Activated naive CD4-positive, alpha-beta T cell treated with anti-CD3 and anti-CD28 coated beads, Interleukin-2, amount 50 U/mL, for 24 hours (primary cell): ENCODE measurements around the gene PKP1.

ENCODE experiments used
- H3K27ac Mint-ChIP-seq: one replicate; pipeline ENCODE4 v1.8.0; 2021; ENCODE audit warnings: mild to moderate bottlenecking, mixed read lengths
- H3K27me3 Mint-ChIP-seq: one replicate; pipeline ENCODE4 v1.8.0; 2021; ENCODE audit warnings: mixed read lengths
- H3K36me3 Mint-ChIP-seq: one replicate; pipeline ENCODE4 v1.8.0; 2021; ENCODE audit warnings: mixed read lengths
- H3K4me1 Mint-ChIP-seq: one replicate; pipeline ENCODE4 v1.8.0; 2021; ENCODE audit warnings: mixed read lengths
- H3K4me3 Mint-ChIP-seq: one replicate; pipeline ENCODE4 v1.8.0; 2021; ENCODE audit warnings: mild to moderate bottlenecking, mixed read lengths
- H3K9me3 Mint-ChIP-seq: one replicate; pipeline ENCODE4 v1.8.0; 2021; ENCODE audit warnings: mixed read lengths

The PKP1 gene

GRCh38 chr1:201268604-201269151 lies 14.6 kb upstream of the PKP1 start:
- Mint-ChIP-seq H3K9me3 (no peaks in the 10 kb centered on the region), H3K27me3 (peaks cover 17% of the 10 kb centered on the region), H3K36me3 (no peaks in the 10 kb centered on the region), H3K27ac (no peak overlapping the region), H3K4me3 (no peak overlapping the region), H3K4me1 (no peaks in the 10 kb centered on the region)

- Mint-ChIP-seq H3K9me3 (no peaks in the 10 kb centered on the region), H3K4me3 (no peak overlapping the region), H3K4me1 (no peaks in the 10 kb centered on the region), H3K27me3 (peaks cover 17% of the 10 kb centered on the region), H3K36me3 (no peaks in the 10 kb centered on the region), H3K27ac (no peak overlapping the region)
Measured at GRCh38 chr1:201269281-201269680, 14.0 kb upstream of the PKP1 start.

- no peak overlapping the region for H3K4me3 Mint-ChIP-seq
- H3K27me3 Mint-ChIP-seq = peaks cover 17% of the 10 kb centered on the region
- no peaks in the 10 kb centered on the region for H3K9me3 Mint-ChIP-seq
Measured at GRCh38 chr1:201269900-201270410, 13.4 kb upstream of the PKP1 start.

GRCh38 chr1:201270616-201271390 lies 12.5 kb upstream of the PKP1 start:
- peaks cover 16% of the 10 kb centered on the region for H3K27me3 Mint-ChIP-seq
- H3K27ac Mint-ChIP-seq = no peak overlapping the region
- H3K36me3 Mint-ChIP-seq = no peaks in the 10 kb centered on the region
- no peaks in the 10 kb centered on the region for H3K4me1 Mint-ChIP-seq
- H3K9me3 Mint-ChIP-seq = no peaks in the 10 kb centered on the region
- H3K4me3 Mint-ChIP-seq = no peak overlapping the region

More at GRCh38 chr1:201269900-201270410, 13.4 kb upstream of the PKP1 start:
- no peaks in the 10 kb centered on the region for H3K4me1 Mint-ChIP-seq
- no peaks in the 10 kb centered on the region for H3K36me3 Mint-ChIP-seq
- no peak overlapping the region for H3K27ac Mint-ChIP-seq

GRCh38 chr1:201272799-201273198 lies 10.5 kb upstream of the PKP1 start:
- Mint-ChIP-seq H3K27me3 (peaks cover 13% of the 10 kb centered on the region), H3K4me3 (no peak overlapping the region), H3K27ac (no peak overlapping the region), H3K4me1 (no peaks in the 10 kb centered on the region), H3K9me3 (no peaks in the 10 kb centered on the region), H3K36me3 (no peaks in the 10 kb centered on the region)

GRCh38 chr1:201274616-201275252 lies 8.6 kb upstream of the PKP1 start:
- H3K4me1 Mint-ChIP-seq = no peaks in the 10 kb centered on the region
- H3K27ac Mint-ChIP-seq = no peak overlapping the region
- H3K4me3 Mint-ChIP-seq = no peak overlapping the region
- no peaks in the 10 kb centered on the region for H3K9me3 Mint-ChIP-seq
- no peaks in the 10 kb centered on the region for H3K36me3 Mint-ChIP-seq
- peaks cover 6% of the 10 kb centered on the region for H3K27me3 Mint-ChIP-seq

GRCh38 chr1:201275253-201275666 lies 8.0 kb upstream of the PKP1 start:
- H3K27me3 Mint-ChIP-seq = peaks cover 6% of the 10 kb centered on the region
- no peak overlapping the region for H3K27ac Mint-ChIP-seq
- no peaks in the 10 kb centered on the region for H3K36me3 Mint-ChIP-seq
- H3K9me3 Mint-ChIP-seq = no peaks in the 10 kb centered on the region
- no peak overlapping the region for H3K4me3 Mint-ChIP-seq
- no peaks in the 10 kb centered on the region for H3K4me1 Mint-ChIP-seq

- Mint-ChIP-seq H3K4me3 (no peak overlapping the region), H3K4me1 (no peaks in the 10 kb centered on the region), H3K27me3 (peaks cover 12% of the 10 kb centered on the region)
Measured at GRCh38 chr1:201276891-201277290, 6.4 kb upstream of the PKP1 start.

GRCh38 chr1:201277441-201277840 lies 5.9 kb upstream of the PKP1 start:
- H3K4me3 Mint-ChIP-seq = no peak overlapping the region
- H3K36me3 Mint-ChIP-seq = no peaks in the 10 kb centered on the region
- H3K9me3 Mint-ChIP-seq = no peaks in the 10 kb centered on the region
- H3K27me3 Mint-ChIP-seq = peaks cover 15% of the 10 kb centered on the region
- no peak overlapping the region for H3K27ac Mint-ChIP-seq
- no peaks in the 10 kb centered on the region for H3K4me1 Mint-ChIP-seq

More at GRCh38 chr1:201276891-201277290, 6.4 kb upstream of the PKP1 start:
- H3K36me3 Mint-ChIP-seq = no peaks in the 10 kb centered on the region
- no peaks in the 10 kb centered on the region for H3K9me3 Mint-ChIP-seq
- H3K27ac Mint-ChIP-seq = no peak overlapping the region

- Mint-ChIP-seq H3K36me3 (no peaks in the 10 kb centered on the region), H3K9me3 (no peaks in the 10 kb centered on the region), H3K4me3 (no peak overlapping the region), H3K27me3 (peaks cover 20% of the 10 kb centered on the region), H3K27ac (no peak overlapping the region), H3K4me1 (peaks cover 5% of the 10 kb centered on the region)
Measured at GRCh38 chr1:201279313-201279712, 4.0 kb upstream of the PKP1 start.

GRCh38 chr1:201280884-201281283 lies 2.4 kb upstream of the PKP1 start:
- H3K36me3 Mint-ChIP-seq = no peaks in the 10 kb centered on the region
- no peak overlapping the region for H3K4me3 Mint-ChIP-seq
- H3K27me3 Mint-ChIP-seq = peaks cover 23% of the 10 kb centered on the region
- no peak overlapping the region for H3K27ac Mint-ChIP-seq
- H3K4me1 Mint-ChIP-seq = peaks cover 5% of the 10 kb centered on the region
- no peaks in the 10 kb centered on the region for H3K9me3 Mint-ChIP-seq

- Mint-ChIP-seq H3K9me3 (no peaks in the 10 kb centered on the region), H3K27ac (no peak overlapping the region), H3K36me3 (no peaks in the 10 kb centered on the region), H3K4me1 (peaks cover 5% of the 10 kb centered on the region), H3K27me3 (peaks cover 24% of the 10 kb centered on the region), H3K4me3 (no peak overlapping the region)
Measured at GRCh38 chr1:201281573-201281972, 1.7 kb upstream of the PKP1 start.

- Mint-ChIP-seq H3K4me1 (peaks cover 5% of the 10 kb centered on the region), H3K27ac (no peak overlapping the region), H3K4me3 (no peak overlapping the region), H3K27me3 (peaks cover 24% of the 10 kb centered on the region), H3K36me3 (no peaks in the 10 kb centered on the region), H3K9me3 (no peaks in the 10 kb centered on the region)
Measured at GRCh38 chr1:201282216-201282615, 1.1 kb upstream of the PKP1 start.

- no peak overlapping the region for H3K27ac Mint-ChIP-seq
- H3K27me3 Mint-ChIP-seq = peaks cover 23% of the 10 kb centered on the region
- H3K9me3 Mint-ChIP-seq = no peaks in the 10 kb centered on the region
- no peaks in the 10 kb centered on the region for H3K36me3 Mint-ChIP-seq
- peaks cover 5% of the 10 kb centered on the region for H3K4me1 Mint-ChIP-seq
- no peak overlapping the region for H3K4me3 Mint-ChIP-seq
Measured at GRCh38 chr1:201283836-201284553, 689 bp downstream of the PKP1 start.

- H3K36me3 Mint-ChIP-seq = no peaks in the 10 kb centered on the region
- no peak overlapping the region for H3K27ac Mint-ChIP-seq
- peaks cover 5% of the 10 kb centered on the region for H3K4me1 Mint-ChIP-seq
- H3K9me3 Mint-ChIP-seq = no peaks in the 10 kb centered on the region
- peaks cover 23% of the 10 kb centered on the region for H3K27me3 Mint-ChIP-seq
- H3K4me3 Mint-ChIP-seq = no peak overlapping the region
Measured at GRCh38 chr1:201284636-201285035, 1.3 kb downstream of the PKP1 start.
